Measurements from ENCODE around the gene MSL3. TPM values are rescaled to one million over a fixed set of nuclear protein-coding genes. Genes with fewer than 3 reads are reported as not detected.

The MSL3 gene
- total RNA-seq, 4 donors from 2014 or later, result 22.6 to 35.9 (median 25.2) TPM

- no peak for TF ChIP-seq CTCF (IDR thresholded peaks at IDR 0.05; ENCODE audit: low read depth)
These were observed 20.2 kb downstream of the MSL3 start for GRCh38 chrX:11778230-11778629.

DNA sequence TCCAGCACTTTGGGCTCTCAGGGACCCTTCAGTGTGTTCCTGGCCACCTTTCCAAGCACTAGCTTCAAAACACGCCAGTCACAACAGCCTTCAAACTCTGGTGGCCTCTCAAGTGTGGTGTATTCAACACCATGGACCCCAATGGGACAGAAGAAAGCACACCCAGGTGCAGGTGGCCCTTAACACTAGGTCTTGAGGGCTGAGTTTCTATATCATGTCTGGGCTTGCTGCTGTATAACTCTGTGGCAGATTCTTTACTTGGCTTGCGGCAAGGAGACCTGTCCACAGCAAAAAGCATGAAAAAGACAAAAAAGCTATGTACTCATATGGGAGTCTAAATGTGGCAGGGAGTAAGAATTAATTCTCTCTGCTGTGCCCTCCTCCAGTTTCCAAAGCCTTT is 23.1 kb downstream of the MSL3 start:
- TF ChIP-seq CTCF (IDR thresholded peaks at IDR 0.05; ENCODE audit: low read depth), result no peak

DNA sequence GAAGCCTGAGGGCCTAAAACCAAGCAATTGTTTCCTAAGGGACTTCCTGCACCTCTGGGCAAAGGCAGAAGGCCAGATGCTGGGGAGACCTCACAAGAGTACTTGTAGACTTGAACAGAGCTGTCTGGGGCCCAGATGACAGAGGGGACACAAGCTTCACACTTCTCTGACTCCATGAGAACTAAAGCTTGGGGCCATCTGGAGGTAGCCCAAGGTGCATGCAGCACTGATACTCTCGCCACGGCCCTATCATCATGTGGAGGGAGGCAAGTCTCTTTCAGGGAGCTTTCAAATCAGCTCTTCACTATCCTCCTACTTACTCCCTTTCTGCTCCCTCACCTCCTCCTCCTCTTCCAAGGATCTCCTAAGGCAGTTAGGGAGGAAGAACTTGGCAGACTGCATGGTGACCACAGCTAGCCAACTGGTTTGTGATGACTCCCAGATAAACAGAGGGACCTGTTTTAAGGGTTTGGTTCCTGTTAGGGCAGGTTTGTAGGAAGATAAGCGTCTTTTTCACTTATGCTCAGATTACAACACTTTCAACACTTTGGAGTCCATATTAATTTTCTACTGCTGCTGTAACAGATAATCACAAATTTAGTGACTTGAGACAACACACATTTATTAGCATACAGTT is 23.8 kb downstream of the MSL3 start:
- TF ChIP-seq CTCF (IDR thresholded peaks at IDR 0.05; ENCODE audit: low read depth), result no peak

GRCh38 chrX:11784543-11784942 is 26.5 kb downstream of the MSL3 start:
- no peak for TF ChIP-seq CTCF (IDR thresholded peaks at IDR 0.05; ENCODE audit: low read depth)

DNA sequence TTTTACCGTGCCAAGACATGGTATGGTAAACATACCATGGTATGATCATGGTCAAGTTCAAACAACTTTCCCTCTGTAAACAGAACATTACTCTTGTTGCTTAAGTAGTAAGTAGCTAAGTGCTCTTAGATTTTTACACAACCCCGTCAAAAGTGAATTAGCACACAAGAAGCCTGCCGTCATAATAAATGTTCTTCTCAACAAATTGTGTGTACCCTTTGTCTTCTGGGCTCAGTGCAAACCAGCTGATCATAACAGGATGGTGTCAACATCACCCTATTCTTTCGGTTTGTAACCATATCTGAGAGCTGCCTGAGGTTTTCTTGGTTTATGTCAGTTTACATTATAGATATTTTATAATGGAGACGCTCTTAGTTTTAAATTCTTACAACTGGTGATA is 28.8 kb downstream of the MSL3 start:
- no peak for TF ChIP-seq CTCF (IDR thresholded peaks at IDR 0.05; ENCODE audit: low read depth)

GRCh38 chrX:11787564-11787963 is 29.5 kb downstream of the MSL3 start:
- no peak for TF ChIP-seq CTCF (IDR thresholded peaks at IDR 0.05; ENCODE audit: low read depth)

GRCh38 chrX:11789809-11790208 is 31.8 kb downstream of the MSL3 start:
- TF ChIP-seq CTCF (IDR thresholded peaks at IDR 0.05; ENCODE audit: low read depth), result no peak

Data from subcutaneous adipose tissue (tissue), 4 donors.